Activated gamma-delta T cell treated with anti-CD3 and anti-CD28 coated beads, Interleukin-2, amount 50 U/mL, for 16 hours (primary cell): ENCODE data around the gene NHLRC4.

Experiments
- DNase-seq: peaks from one replicate; pipeline ENCODE4 v3.0.0-alpha.2; 2020; ENCODE audit warnings: low read depth

NHLRC4 gene

GRCh38 chr16:553601-554296, 13.1 kb upstream of the NHLRC4 start:
- no peak for DNase-seq

GRCh38 chr16:554297-554621, 12.5 kb upstream of the NHLRC4 start:
- DNase-seq, result no peak

GRCh38 chr16:554640-555365, 12.0 kb upstream of the NHLRC4 start:
- DNase-seq, result no peak

GRCh38 chr16:555528-556473, 11.0 kb upstream of the NHLRC4 start:
- DNase-seq, result no peak

GRCh38 chr16:556474-557173, 10.2 kb upstream of the NHLRC4 start:
- no peak for DNase-seq

- no peak for DNase-seq
Measured at GRCh38 chr16:557463-558297, 9.1 kb upstream of the NHLRC4 start.

- DNase-seq, result no peak
Measured at GRCh38 chr16:558298-559020, 8.3 kb upstream of the NHLRC4 start.

- DNase-seq, result no peak
Measured at GRCh38 chr16:559021-559380, 7.8 kb upstream of the NHLRC4 start.

GRCh38 chr16:559411-560203, 7.2 kb upstream of the NHLRC4 start:
- DNase-seq, result no peak

GRCh38 chr16:560204-560700, 6.6 kb upstream of the NHLRC4 start, which contains the start of gene PRR35:
PRR35 (plus strand) TSS chr16:560394; CDS start chr16:563295, 2,901 bp downstream.
- DNase-seq, result no peak

GRCh38 chr16:560701-561412, 5.9 kb upstream of the NHLRC4 start:
- no peak for DNase-seq

GRCh38 chr16:561413-561794, 5.4 kb upstream of the NHLRC4 start:
- DNase-seq, result no peak

GRCh38 chr16:561957-562938, 4.6 kb upstream of the NHLRC4 start:
- no peak for DNase-seq

- no peak for DNase-seq
Measured at GRCh38 chr16:563072-563644, 3.6 kb upstream of the NHLRC4 start.

GRCh38 chr16:564690-565418, 2.0 kb upstream of the NHLRC4 start:
- no peak for DNase-seq
